MV-4-11 (cell line): ENCODE results near the gene PID1.

Experiments used
- DNase-seq: peaks from one replicate; lab custom pipeline; 2025; lab: John Stamatoyannopoulos, UW

The PID1 gene

GRCh38 chr2:229022071-229022470 is 249.0 kb downstream of the PID1 start:
- DNase-seq = no peak

- no peak for DNase-seq
Measured at GRCh38 chr2:229009816-229010215, 261.3 kb downstream of the PID1 start.

GRCh38 chr2:229003256-229003655 is 267.8 kb downstream of the PID1 start:
- DNase-seq = no peak

GRCh38 chr2:229001196-229001595 is 269.9 kb downstream of the PID1 start:
- no peak for DNase-seq

GRCh38 chr2:228999326-228999725 is 271.8 kb downstream of the PID1 start:
- no peak for DNase-seq

- DNase-seq = no peak
Measured at GRCh38 chr2:228988786-228989185, 282.3 kb downstream of the PID1 start.

GRCh38 chr2:228987441-228988155 is 283.5 kb downstream of the PID1 start:
- no peak for DNase-seq

- DNase-seq = no peak
Measured at GRCh38 chr2:228986961-228987360, 284.1 kb downstream of the PID1 start.

- DNase-seq = no peak
Measured at GRCh38 chr2:228983700-228984099, 287.4 kb downstream of the PID1 start.

GRCh38 chr2:228974169-228974568 is 296.9 kb downstream of the PID1 start:
- no peak for DNase-seq
